B cell (primary cell): ENCODE results near the gene IL13. TPM values are rescaled to one million over a fixed set of nuclear protein-coding genes. Genes with fewer than 3 reads are reported as not detected.

Source experiments
- ATAC-seq: fragments of 200-7000 bp; cut with Tn5 transposase; one replicate; pipeline ENCODE4 v1.10.0; 2021; ENCODE audit warnings: low read depth, mild to moderate bottlenecking, moderate number of reproducible peaks, moderate library complexity
- CTCF ChIA-PET: fragments of 350-600 bp; sonication (Branson Sonifier 250); formaldehyde crosslinking; loops from one replicate; lab custom pipeline; 2021; ENCODE audit warnings: antibody characterized with exemption, inconsistent platforms; lab: Charles Lee
- POLR2A ChIA-PET: fragments of 350-600 bp; sonication (Branson Sonifier 250); formaldehyde crosslinking; loops from one replicate; lab custom pipeline; 2021; ENCODE audit warnings: antibody characterized with exemption; lab: Charles Lee
- DNase-seq: peaks from one replicate; pipeline ENCODE4 v3.0.0; 2013
- H2AFZ ChIP-seq: 2 replicates; pipeline ENCODE4 v1.6.1; 2012; ENCODE audit warnings: mild to moderate bottlenecking, low read depth, low read length; ENCODE audit not compliant: insufficient read depth, poor library complexity, severe bottlenecking
- H3K27ac ChIP-seq, 2 donors: 1 replicate in 1 of 2; 2 replicates in 1 of 2; pipeline ENCODE4 v1.5.1; 2012 to 2013; ENCODE audit warnings: low read length in 2 of 2, mild to moderate bottlenecking in 2 of 2, moderate library complexity in 1 of 2
- H3K27me3 ChIP-seq, 4 experiments: fragments of 200-600 bp in 1 of 4; sonication (generic) in 1 of 4; replicated peaks in 1 of 4; 1 replicate in 2 of 4; 2 replicates in 2 of 4; pipeline versions ENCODE4 v1.6.1 to v1.7.0; 2013 to 2016; ENCODE audit warnings: low read length in 3 of 4, mild to moderate bottlenecking in 2 of 4, mixed read lengths in 1 of 4, moderate library complexity in 1 of 4; ENCODE audit not compliant: insufficient read depth in 4 of 4, control insufficient read depth in 3 of 4; ENCODE audit errors: control extremely low read depth in 1 of 4
- H3K36me3 ChIP-seq, 2 experiments: replicated peaks in 1 of 2; 1 replicate in 1 of 2; 2 replicates in 1 of 2; pipeline versions ENCODE4 v1.6.1 to v1.7.1; 2013; ENCODE audit warnings: low read length in 1 of 2; ENCODE audit not compliant: insufficient read depth in 2 of 2, control insufficient read depth in 1 of 2; ENCODE audit errors: control extremely low read depth in 1 of 2, extremely low read depth in 1 of 2
- H3K4me1 ChIP-seq, 2 donors: fragments of 200-600 bp in 1 of 2; sonication (generic) in 1 of 2; 1 replicate in 1 of 2; 2 replicates in 1 of 2; pipeline versions ENCODE4 v1.5.1 to v1.6.1; 2013 to 2017; ENCODE audit warnings: low read length in 2 of 2; ENCODE audit not compliant: control insufficient read depth in 2 of 2, insufficient read depth in 2 of 2
- H3K4me2 ChIP-seq: replicated peaks from 2 replicates; pipeline ENCODE3; 2012; ENCODE audit warnings: mild to moderate bottlenecking, low read depth, low read length; ENCODE audit not compliant: poor library complexity, severe bottlenecking
- H3K4me3 ChIP-seq, 5 experiments: fragments of 200-600 bp in 1 of 5; sonication (generic) in 1 of 5; 1 replicate in 3 of 5; 2 replicates in 2 of 5; pipeline versions ENCODE4 v1.5.1 to v1.7.0; 2011 to 2016; ENCODE audit warnings: low read length in 4 of 5, mild to moderate bottlenecking in 4 of 5, low read depth in 2 of 5, control low read depth in 1 of 5, moderate library complexity in 1 of 5; ENCODE audit not compliant: insufficient read depth in 1 of 5; ENCODE audit errors: control extremely low read depth in 1 of 5, extremely low read depth in 1 of 5
- H3K79me2 ChIP-seq: fragments of 200-600 bp; sonication (generic); one replicate; pipeline ENCODE4 v1.6.0; 2016; ENCODE audit warnings: low read length; ENCODE audit not compliant: control insufficient read depth, insufficient read depth
- H3K9ac ChIP-seq: fragments of 200-600 bp; sonication (generic); 2 replicates; pipeline ENCODE4 v1.6.1; 2017; ENCODE audit warnings: mild to moderate bottlenecking, low read length, moderate library complexity
- H3K9me3 ChIP-seq, 3 donors: one replicate each; pipeline versions ENCODE4 v1.6.1 to v1.7.1; 2013; ENCODE audit warnings: low read length in 2 of 3; ENCODE audit not compliant: control insufficient read depth in 2 of 3, insufficient read depth in 1 of 3; ENCODE audit errors: control extremely low read depth in 1 of 3
- H4K20me1 ChIP-seq: 2 replicates; pipeline ENCODE4 v1.6.0; 2012; ENCODE audit warnings: mild to moderate bottlenecking, low read length; ENCODE audit not compliant: insufficient read depth, control insufficient read depth, poor library complexity, severe bottlenecking
- H3K27ac Mint-ChIP-seq: one replicate; pipeline ENCODE4 v1.8.0; 2021; ENCODE audit warnings: mixed read lengths
- H3K27me3 Mint-ChIP-seq: one replicate; pipeline ENCODE4 v1.8.0; 2021; ENCODE audit warnings: mixed read lengths
- H3K4me1 Mint-ChIP-seq: one replicate; pipeline ENCODE4 v1.8.0; 2021; ENCODE audit warnings: mixed read lengths
- H3K4me3 Mint-ChIP-seq: one replicate; pipeline ENCODE4 v1.8.0; 2021; ENCODE audit warnings: mixed read lengths
- H3K9me3 Mint-ChIP-seq: one replicate; pipeline ENCODE4 v1.8.0; 2022; ENCODE audit warnings: mixed read lengths; ENCODE audit not compliant: insufficient read depth
- CTCF ChIP-seq: fragments of 200-600 bp; IDR thresholded peaks from one replicate; pipeline ENCODE4 v1.8.0; 2022; ENCODE audit warnings: antibody characterized with exemption, mild to moderate bottlenecking
- EZH2 ChIP-seq: IDR thresholded peaks from 2 replicates; pipeline ENCODE4 v1.6.1; 2012; ENCODE audit warnings: borderline replicate concordance, low read depth, mild to moderate bottlenecking, moderate library complexity, low read length; ENCODE audit not compliant: insufficient read depth, poor library complexity, severe bottlenecking
- WGBS: methylation state at CpG from one replicate; pipeline ENCODE4 v1.1.5; 2013; ENCODE audit warnings: missing lambda C conversion rate; ENCODE audit not compliant: insufficient coverage; 5-methylcytosine and 5-hydroxymethylcytosine counted together
- intact Hi-C: fragments of 100-400 bp; cut with micrococcal nuclease; formaldehyde crosslinking; loops from one replicate; pipeline ENCODE4 v1.10.0; 2022
- polyA plus RNA-seq: library from polyadenylated mRNA; depleted of rRNA; stranded (reverse); fragments of >200 nt; gene quantifications from 2 replicates; pipeline ENCODE4 v1.2.3, GENCODE V29; 2012
- total RNA-seq, 2 donors: library from RNA; stranded (reverse); fragments of 120-200 nt in 1 of 2; gene quantifications; 1 replicate in 1 of 2; 2 replicates in 1 of 2; pipeline versions ENCODE4 v1.2.3 to v1.2.4, GENCODE V29; 2013 to 2022

Gene IL13
- total and polyA plus RNA-seq, 2 donors (not counting 1 experiment from before 2014, with no cell fraction given) = 0.42 to 0.45 TPM

GRCh38 chr5:132679717-132680380 lies 21.9 kb downstream of the IL13 start:
- ATAC-seq = no peak
- no peak overlapping the region for H3K4me2 ChIP-seq
- no peak for DNase-seq
- H3K27ac ChIP-seq = no peak overlapping the region
- no peaks in the 10 kb centered on the region for H3K79me2 ChIP-seq
- H3K4me3 ChIP-seq = no peak overlapping the region
- intact Hi-C loops = no loop called here
- POLR2A ChIA-PET = interaction anchor here (0.6 kb wide), 1 partner anchor 322 kb away, joined by 6 read pairs; no protein-coding TSS in a partner anchor
- CTCF ChIA-PET = no interaction called here
- no peaks in the 10 kb centered on the region for H3K36me3 ChIP-seq
- Mint-ChIP-seq H3K27ac (no peak overlapping the region), H3K4me3 (no peak overlapping the region), H3K4me1 (peaks cover 33% of the 10 kb centered on the region), H3K9me3 (no peaks in the 10 kb centered on the region), H3K27me3 (no peaks in the 10 kb centered on the region)
- TF ChIP-seq EZH2 (no peak), CTCF (no peak)
- H3K9ac ChIP-seq = no peak overlapping the region
- no peaks in the 10 kb centered on the region for H4K20me1 ChIP-seq
- peaks cover 19 to 22% of the 10 kb centered on the region in 2 donors for H3K4me1 ChIP-seq
- 96% methylated on average over 15 of the region's 15 CpGs for WGBS
- no peaks in the 10 kb centered on the region for H3K27me3 ChIP-seq
- no peaks in the 10 kb centered on the region for H3K9me3 ChIP-seq
- H2AFZ ChIP-seq = no peak overlapping the region

DNA sequence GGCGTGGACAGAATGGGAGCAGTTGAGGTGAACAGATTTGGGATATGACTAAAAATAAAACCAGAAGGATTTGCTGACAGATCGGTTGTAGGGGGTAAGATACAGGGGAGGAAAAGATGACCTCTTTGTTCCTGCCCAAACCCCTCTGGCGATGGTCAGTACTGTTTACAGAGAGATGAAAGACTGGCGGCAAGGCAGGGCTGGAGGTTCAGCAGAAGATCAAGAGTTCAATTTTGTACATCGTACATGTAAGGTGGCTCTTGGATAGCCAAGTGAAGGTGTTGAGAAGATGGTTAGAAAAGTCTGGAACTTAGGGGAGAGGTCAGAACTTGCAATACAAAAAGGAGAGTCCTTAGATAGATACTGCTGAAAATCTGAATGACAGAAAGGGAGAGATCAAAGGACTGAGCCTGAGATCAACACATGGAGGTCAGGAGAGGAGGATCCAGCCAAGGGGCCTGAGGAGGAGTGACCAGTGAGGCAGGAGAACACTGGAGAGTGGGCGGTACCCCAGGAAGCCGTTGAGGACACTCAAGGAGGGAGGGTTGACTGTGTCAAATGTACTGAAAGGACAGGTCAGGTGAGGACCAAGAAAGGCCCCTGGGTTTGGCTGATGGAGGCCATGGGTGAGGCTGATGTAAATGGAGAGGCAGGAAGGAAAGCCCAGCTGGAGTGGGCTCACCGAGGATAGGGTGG lies 23.0 kb downstream of the IL13 start:
- Histone ChIP-seq H3K9ac (no peak overlapping the region), H3K4me2 (peak overlapping the region; percentile 13), H2AFZ (no peak overlapping the region), H3K4me3 (no peak overlapping the region), H4K20me1 (no peaks in the 10 kb centered on the region), H3K4me1 (peaks cover 19 to 20% of the 10 kb centered on the region in 2 donors), H3K36me3 (no peaks in the 10 kb centered on the region), H3K9me3 (no peaks in the 10 kb centered on the region), H3K27me3 (no peaks in the 10 kb centered on the region), H3K79me2 (no peaks in the 10 kb centered on the region), H3K27ac (peak overlapping the region in 1 of 2 donors; percentile 21)
- ChIA-PET CTCF (no interaction called here), POLR2A (no interaction called here)
- no peak for DNase-seq
- Mint-ChIP-seq H3K4me3 (no peak overlapping the region), H3K4me1 (peaks cover 28% of the 10 kb centered on the region), H3K27me3 (no peaks in the 10 kb centered on the region), H3K27ac (peak overlapping the region; percentile 32), H3K9me3 (no peaks in the 10 kb centered on the region)
- intact Hi-C loops = no loop called here
- no peak for TF ChIP-seq EZH2
- no peak for TF ChIP-seq CTCF
- WGBS = 87% methylated on average over 8 of the region's 8 CpGs
- no peak for ATAC-seq
